CD4-positive, alpha-beta T cell treated with Interleukin-1 beta for 1 hour (primary cell): ENCODE measurements around the gene PLPPR3.

ENCODE experiments used
- DNase-seq, 2 donors: peaks; one replicate each; pipeline ENCODE4 v3.0.0-alpha.2; 2020 to 2022

PLPPR3 gene

GRCh38 chr19:765179-765738 lies 56.5 kb downstream of the PLPPR3 start:
- no peak for DNase-seq

- no peak for DNase-seq
These were observed 57.5 kb downstream of the PLPPR3 start for GRCh38 chr19:764301-764700.

GRCh38 chr19:763869-764268 lies 57.9 kb downstream of the PLPPR3 start:
- no peak for DNase-seq

- no peak for DNase-seq
These were observed 58.6 kb downstream of the PLPPR3 start for GRCh38 chr19:763181-763580.
